ENCODE measurements around the gene SH2D1A. TPM values are rescaled to one million over a fixed set of nuclear protein-coding genes. Genes with fewer than 3 reads are reported as not detected.
"Not testable (repeated sequence)": the region's sequence is repeated elsewhere in the genome, so short reads cannot be mapped to it uniquely, and the experiment has no call there.

SH2D1A gene
- total RNA-seq, 1 donor from 2014 or later, result 0.74 TPM

DNA sequence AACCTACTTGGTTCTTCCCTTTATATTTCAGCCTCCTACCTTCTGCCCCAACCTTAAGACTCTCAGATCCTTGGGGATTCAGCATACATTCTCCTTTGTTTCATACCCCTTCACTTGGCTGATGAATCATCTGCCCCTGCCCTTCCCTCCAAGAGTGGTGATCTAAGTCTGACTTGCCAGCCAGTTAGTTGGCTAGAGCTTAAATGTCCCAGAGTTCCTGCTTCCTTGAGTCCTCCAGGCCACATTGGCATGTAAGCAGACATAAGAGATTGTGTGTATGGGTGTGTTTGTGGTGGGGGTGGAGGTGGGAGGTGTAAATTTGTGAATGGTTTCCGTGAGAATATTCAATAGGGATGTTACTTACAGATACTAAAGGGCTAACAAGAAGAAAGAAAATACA is 17.6 kb upstream of the SH2D1A start:
- no peaks in the 10 kb centered on the region for H3K27me3 ChIP-seq
- H3K9me3 ChIP-seq, result no peaks in the 10 kb centered on the region
- H3K36me3 ChIP-seq, result no peaks in the 10 kb centered on the region
- no peak overlapping the region for H3K4me3 ChIP-seq
- no peak overlapping the region for H3K27ac ChIP-seq
- TF ChIP-seq POLR2A (IDR thresholded peaks at IDR 0.05) (no peak), POLR2AphosphoS5 (IDR thresholded peaks at IDR 0.05; ENCODE audit: insufficient read depth in 1 of 2, low read depth in 1 of 2) (no peak)
- TF ChIP-seq, protein P1, sequence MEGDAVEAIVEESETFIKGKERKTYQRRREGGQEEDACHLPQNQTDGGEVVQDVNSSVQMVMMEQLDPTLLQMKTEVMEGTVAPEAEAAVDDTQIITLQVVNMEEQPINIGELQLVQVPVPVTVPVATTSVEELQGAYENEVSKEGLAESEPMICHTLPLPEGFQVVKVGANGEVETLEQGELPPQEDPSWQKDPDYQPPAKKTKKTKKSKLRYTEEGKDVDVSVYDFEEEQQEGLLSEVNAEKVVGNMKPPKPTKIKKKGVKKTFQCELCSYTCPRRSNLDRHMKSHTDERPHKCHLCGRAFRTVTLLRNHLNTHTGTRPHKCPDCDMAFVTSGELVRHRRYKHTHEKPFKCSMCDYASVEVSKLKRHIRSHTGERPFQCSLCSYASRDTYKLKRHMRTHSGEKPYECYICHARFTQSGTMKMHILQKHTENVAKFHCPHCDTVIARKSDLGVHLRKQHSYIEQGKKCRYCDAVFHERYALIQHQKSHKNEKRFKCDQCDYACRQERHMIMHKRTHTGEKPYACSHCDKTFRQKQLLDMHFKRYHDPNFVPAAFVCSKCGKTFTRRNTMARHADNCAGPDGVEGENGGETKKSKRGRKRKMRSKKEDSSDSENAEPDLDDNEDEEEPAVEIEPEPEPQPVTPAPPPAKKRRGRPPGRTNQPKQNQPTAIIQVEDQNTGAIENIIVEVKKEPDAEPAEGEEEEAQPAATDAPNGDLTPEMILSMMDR (IDR thresholded peaks at IDR 0.05), result no peak
- DNase-seq (ENCODE audit: extremely low spot score in 2 of 2), result no peak
- intact Hi-C loops (cut with DNase I), result loop anchor here (5.0 kb wide), 1 partner anchor 1231 kb away; no protein-coding TSS in a partner anchor
- H3K4me1 ChIP-seq, result no peaks in the 10 kb centered on the region

DNA sequence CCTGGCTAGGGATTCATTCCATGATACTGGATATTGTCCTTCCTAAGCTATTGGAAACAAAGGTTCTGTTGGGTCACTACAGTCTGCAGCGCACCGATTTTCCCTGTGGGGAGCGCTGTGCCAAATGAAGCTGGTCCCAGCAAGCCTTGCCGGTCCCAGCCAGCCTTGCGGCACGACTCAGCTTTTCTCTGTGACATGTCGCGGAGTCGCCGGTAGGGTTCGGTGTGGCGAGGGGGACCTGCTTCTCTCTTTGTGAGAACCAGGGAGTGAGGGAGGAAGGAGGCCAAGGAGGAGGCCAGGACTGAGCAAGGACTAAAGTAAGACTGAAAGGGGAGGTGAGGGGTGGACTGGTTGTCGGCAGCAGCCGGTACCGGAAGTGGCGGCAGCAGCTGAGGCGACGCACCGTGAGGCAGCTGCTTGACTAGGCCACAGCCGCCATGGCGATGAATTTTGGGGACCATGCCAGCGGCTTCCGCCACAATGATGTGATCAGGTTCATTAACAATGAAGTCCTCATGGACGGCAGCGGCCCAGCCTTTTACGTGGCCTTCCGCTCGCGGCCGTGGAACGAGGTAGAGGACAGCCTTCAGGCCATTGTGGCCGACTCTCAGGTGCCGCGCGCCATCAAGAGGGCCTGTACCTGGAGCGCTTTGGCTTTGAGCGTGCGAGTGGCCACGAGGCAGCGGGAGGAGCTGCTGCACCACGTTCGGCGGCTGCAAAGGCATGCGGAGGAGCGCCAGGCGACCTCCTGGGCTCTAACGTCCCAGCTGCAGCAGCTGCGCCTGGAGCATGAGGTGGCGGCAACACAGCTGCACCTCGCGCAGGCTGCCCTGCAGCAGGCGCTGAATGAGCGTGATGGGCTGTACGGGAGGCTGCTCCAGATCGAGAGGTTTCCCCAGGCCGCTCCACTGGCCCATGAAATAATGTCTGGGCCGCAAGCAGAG is 13.6 kb upstream of the SH2D1A start, which contains the start of gene TEX13D:
Gene TEX13D (plus strand): TSS at position 180 of the 944 bp plus-strand sequence. CDS start 258 bp downstream, at position 438.
- no peak for DNase-seq (ENCODE audit: extremely low spot score in 2 of 2)
- no peaks in the 10 kb centered on the region for H3K4me1 ChIP-seq
- no peaks in the 10 kb centered on the region for H3K36me3 ChIP-seq
- no peak within 1 kb of the TSS for H3K27ac ChIP-seq
- TF ChIP-seq, protein P1 (IDR thresholded peaks at IDR 0.05), result no peak
- no peak for TF ChIP-seq POLR2AphosphoS5 (IDR thresholded peaks at IDR 0.05; ENCODE audit: insufficient read depth in 1 of 2, low read depth in 1 of 2)
- no peak for TF ChIP-seq POLR2A (IDR thresholded peaks at IDR 0.05)
- intact Hi-C loops (cut with DNase I), result no loop called here
- H3K4me3 ChIP-seq, result no peak within 1 kb of the TSS
- no peaks in the 10 kb centered on the region for H3K9me3 ChIP-seq
- H3K27me3 ChIP-seq, result no peaks in the 10 kb centered on the region

DNA sequence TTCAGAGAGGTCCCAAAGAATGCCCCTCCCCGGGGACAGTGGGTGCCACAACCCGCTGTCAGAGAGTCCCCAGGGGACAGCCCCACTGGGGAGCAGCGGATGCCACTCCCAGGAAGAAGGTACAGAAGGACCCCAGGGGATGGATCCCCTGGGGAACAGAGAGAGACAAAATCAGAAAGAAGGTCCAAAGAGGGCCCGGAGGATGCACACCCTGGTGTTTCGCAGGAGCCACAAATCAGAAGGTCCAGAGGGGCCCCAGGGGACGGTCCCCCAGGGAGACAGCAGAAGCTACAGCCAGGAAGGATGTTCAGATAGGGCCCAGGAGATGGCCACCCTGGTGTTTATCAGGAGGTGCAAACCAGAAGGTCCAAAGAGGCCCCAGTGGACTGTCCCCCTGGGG is 12.5 kb upstream of the SH2D1A start:
- H3K36me3 ChIP-seq, result no peaks in the 10 kb centered on the region
- intact Hi-C loops (cut with DNase I), result no loop called here
- H3K27ac ChIP-seq, result no peak overlapping the region
- no peaks in the 10 kb centered on the region for H3K9me3 ChIP-seq
- TF ChIP-seq, protein P1 (IDR thresholded peaks at IDR 0.05), result no peak
- TF ChIP-seq POLR2A (IDR thresholded peaks at IDR 0.05), result no peak
- TF ChIP-seq POLR2AphosphoS5 (IDR thresholded peaks at IDR 0.05; ENCODE audit: insufficient read depth in 1 of 2, low read depth in 1 of 2), result no peak
- H3K27me3 ChIP-seq, result no peaks in the 10 kb centered on the region
- DNase-seq (ENCODE audit: extremely low spot score in 2 of 2), result no peak
- no peak overlapping the region for H3K4me3 ChIP-seq
- H3K4me1 ChIP-seq, result no peaks in the 10 kb centered on the region

DNA sequence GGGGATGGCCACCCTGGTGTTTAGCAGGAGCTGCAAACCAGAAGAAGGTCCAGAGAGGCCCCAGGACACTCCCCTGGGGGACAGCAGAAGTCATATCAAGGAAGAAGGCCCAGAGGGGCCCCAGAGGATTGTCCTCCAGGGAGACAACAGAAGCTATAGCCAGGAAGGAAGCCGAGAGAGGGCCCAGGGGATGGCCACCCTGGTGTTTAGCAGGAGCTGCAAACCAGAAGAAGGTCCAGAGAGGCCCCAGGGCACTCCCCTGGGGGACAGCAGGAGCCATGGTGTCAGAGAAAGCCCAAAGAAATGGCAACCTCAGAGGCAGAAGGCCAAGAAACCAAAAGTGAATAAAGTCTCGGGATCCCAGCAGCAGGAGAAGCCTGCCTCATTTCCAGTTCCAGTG is 11.8 kb upstream of the SH2D1A start:
- H3K9me3 ChIP-seq; H3K4me1 ChIP-seq; DNase-seq (ENCODE audit: extremely low spot score in 2 of 2); H3K27ac ChIP-seq; H3K27me3 ChIP-seq; H3K36me3 ChIP-seq; intact Hi-C loops (cut with DNase I); H3K4me3 ChIP-seq: not testable (repeated sequence)

DNA sequence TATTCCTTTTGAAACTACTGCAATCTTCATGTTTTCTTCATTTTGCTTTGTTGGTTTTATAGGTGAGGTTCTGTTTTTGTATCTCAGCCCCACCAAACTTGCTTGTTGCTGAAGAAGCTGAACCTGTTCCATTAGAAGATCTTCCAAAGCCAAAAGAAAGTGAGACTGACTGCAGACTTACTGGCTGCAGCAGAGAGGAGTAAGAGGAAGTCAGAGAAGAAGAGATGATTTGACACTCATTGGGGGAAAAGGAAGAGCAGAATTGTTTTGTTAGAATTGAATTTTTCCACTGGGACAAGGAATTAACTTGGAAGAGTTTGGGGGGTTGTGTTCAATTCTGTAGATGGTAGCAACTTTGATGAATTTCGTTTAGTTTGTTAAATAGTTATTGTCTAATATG is 10.8 kb upstream of the SH2D1A start:
- no peaks in the 10 kb centered on the region for H3K27me3 ChIP-seq
- no peak for DNase-seq (ENCODE audit: extremely low spot score in 2 of 2)
- intact Hi-C loops (cut with DNase I), result no loop called here
- H3K27ac ChIP-seq, result no peak overlapping the region
- TF ChIP-seq, protein P1 (IDR thresholded peaks at IDR 0.05), result no peak
- TF ChIP-seq POLR2AphosphoS5 (IDR thresholded peaks at IDR 0.05; ENCODE audit: insufficient read depth in 1 of 2, low read depth in 1 of 2), result no peak
- H3K4me3 ChIP-seq, result no peak overlapping the region
- H3K4me1 ChIP-seq, result no peaks in the 10 kb centered on the region
- H3K36me3 ChIP-seq, result no peaks in the 10 kb centered on the region
- no peaks in the 10 kb centered on the region for H3K9me3 ChIP-seq

All from vagina (tissue), 2 donors.